Activated naive CD4-positive, alpha-beta T cell treated with Interleukin-2 at 50 U/mL for 16 hours (primary cell): ENCODE data around the gene ANKRD42.
A peak's percentile ranks its signal among the peaks of the same experiment; 100 is the strongest.

Experiments
- DNase-seq: peaks from one replicate; pipeline ENCODE4 v3.0.0-alpha.2; 2020

Gene ANKRD42

DNA sequence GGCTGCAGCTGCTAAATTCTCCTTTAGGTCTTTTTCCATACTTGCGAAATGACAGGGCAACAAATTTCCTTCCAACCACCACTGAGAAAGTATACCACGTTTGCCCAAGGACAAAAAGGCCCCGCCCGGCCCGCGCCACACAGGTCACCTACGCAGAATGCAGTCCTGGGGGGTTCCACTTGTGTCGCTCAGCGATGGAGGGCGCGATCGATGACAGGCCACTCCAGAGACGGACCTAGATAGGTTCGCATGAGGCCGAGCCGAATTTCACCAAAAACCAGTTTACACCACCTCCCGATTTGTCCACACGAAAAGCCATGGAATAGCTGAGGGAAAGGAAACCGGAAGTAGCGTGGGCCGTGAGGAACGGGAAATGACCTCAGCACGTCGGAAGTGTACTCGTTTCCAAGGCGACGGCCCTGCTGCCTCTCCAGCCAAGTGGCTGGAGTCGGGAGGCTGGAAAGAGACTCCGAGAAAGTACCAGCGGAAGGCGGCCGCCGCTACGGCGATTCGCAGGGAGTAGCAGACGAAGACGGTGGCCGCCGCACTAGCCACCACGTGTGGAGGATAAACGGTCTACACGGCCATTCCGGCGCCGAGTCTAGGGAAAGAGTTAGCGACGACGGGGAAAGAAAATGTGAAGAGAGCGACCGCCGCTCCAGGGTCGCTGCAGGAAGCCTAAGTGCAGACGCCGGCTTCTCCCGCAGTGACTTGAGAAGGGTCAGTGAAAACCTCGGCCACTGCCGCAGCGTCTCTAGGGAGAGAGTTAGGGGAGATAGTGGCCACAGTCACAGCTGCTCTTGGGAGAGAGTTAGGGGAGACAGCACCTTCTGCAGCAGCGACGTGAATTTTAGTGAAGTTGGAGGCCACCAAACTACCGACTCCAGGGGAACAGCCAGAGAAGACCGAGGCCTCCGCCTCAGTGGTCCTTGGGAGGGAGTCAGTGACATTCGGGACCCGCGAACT lies at the start of gene ANKRD42:
ANKRD42 (plus strand) TSS at position 398 of the 966 bp plus-strand sequence. CDS start 959 bp downstream, outside the sequence.
- DNase-seq, result peak; percentile 87

DNA sequence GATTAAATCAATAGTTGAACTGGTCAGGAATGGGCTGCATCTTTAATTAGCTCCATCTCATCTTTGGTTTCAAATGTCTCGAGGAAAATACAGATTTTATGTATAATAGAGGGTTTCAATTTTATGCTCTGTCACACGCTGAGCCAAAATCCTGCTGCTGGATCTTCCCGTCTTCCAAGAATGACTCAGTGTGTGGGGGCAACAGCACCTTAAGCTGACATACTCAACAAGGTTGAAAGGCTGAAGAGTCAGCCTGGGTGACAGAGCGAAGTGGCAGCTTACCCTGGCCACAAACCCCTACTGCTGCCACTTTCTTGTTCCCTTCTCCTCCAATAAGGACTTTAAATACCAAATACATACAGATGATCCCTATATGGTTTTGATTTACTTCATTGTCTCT lies 45.6 kb upstream of the ANKRD42 start:
- no peak for DNase-seq

DNA sequence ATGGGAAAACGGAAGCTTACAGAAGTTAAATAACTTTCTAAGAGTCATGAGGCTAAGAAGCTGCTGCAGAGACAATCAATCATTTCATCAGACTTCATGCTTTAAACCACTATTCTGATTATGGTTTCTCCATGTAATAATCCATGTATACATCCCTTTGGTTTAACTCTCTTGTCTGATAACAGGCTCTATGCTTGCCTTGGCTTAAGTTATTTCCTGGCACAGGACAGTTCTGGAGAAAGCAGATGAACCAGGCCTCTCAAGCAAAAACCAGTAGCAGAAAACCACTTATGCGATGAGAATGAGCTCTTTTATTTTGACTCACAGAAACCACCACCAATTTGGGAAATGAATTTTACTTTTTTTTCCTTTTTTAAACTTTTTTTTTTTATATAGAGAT lies 43.1 kb upstream of the ANKRD42 start:
- DNase-seq, result no peak

DNA sequence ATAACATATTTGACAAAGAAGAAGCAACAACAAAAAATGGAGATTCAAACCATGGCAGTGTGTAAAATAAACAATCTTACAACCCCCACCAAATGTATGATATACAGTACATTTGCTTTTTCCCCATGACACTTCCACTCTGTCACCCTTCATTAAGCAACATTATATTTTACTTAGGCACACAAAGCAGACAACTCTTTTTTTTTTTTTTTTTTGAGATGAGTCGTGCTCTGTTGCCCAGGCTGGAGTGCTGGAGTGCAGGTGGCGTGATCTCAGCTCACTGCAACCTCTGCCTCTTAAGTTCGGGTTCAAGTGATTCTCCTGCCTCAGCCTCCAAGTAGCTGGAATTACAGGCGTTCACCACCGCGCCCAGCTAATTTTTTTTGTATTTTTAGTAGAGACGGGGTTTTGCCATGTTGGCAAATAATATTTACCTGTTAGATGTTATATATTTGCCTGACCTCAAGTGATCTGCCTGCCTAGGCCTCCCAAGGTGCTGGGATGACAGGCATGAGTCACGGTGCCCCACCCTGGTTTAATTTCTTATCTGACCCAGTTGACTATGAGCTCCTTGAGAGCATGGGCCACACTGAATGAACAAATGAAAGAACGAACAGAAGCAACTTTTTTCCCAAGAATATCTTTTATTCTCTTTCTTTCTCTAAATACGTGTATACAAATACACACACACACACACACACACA lies 42.1 kb upstream of the ANKRD42 start:
- DNase-seq, result no peak

DNA sequence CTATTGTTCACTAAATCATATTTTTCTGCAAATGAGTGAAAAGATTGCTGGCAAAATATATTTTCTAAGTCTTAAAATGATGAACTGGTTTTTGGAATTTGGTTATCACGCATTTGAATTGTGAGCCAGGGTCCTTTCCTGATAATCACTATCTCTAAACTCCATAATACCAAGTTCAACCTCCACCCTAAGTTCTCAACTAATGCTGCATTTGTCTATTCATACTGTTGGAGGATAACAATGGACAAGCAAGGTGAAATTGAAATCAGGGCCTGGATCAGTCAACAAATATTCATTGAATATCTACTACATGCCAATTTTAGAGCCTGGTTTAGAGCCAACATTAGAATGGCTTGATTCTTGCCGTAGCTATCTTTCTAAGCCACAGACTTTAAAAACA lies 41.2 kb upstream of the ANKRD42 start:
- DNase-seq, result no peak

DNA sequence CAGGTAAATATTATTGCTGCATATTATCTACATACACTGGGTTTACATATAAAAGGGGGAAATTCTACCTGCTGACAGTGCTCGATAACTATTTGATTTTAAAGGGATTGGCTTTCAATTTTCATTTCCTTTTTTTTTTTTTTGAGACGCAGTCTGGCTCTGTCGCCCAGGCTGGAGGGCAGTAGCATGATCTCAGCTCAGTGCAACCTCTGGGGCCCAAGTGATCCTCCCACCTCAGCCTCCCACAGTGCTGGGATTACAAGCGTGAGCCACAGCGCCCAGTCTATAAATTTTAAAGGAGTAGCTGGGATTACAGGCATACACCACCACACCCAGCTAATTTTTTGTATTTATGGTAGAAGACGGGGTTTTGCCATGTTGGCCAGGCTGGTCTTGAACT lies 39.7 kb upstream of the ANKRD42 start:
- DNase-seq, result no peak

DNA sequence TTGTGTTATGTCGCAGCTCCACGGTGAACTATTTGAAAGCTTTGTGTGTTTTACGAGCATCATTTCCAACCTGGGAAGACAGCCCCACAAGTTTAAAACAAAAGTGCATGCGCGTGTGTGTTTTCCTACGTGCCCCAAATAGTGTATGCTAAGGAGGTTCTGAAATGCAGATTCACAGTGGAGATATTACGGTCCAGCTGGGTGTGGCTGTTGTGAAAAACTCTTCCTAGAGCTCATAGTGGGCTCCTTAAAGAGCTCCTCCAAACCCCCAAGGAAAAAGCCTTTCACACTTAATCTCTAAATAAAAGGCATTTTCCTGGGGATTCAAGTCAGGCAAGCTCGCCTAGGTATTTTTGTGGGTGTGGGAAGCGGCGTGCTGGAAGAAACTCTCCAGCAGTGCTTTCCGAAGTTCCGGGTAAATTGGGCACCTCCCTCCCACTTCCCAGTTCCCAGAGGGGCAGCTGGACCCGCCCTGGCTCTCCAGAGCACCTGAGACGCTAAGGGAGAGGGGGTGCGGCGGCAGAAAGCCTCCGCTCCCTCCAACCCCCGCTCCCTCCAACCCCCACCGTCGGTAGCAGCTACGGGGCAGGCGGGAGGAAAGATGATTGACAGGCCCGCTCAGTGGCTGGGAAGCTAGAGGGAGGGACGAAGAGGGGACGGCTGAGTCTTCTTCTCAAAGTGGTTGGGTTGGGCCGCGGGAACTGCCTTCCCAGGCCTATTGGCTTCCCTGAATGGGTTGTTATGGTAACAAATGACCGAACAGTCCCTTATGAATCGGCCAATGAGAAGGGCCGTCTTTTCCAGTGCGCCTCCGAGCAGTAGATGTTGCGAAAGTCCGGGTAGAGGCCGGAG lies 37.1 kb upstream of the ANKRD42 start:
- DNase-seq, result peak; percentile 97

DNA sequence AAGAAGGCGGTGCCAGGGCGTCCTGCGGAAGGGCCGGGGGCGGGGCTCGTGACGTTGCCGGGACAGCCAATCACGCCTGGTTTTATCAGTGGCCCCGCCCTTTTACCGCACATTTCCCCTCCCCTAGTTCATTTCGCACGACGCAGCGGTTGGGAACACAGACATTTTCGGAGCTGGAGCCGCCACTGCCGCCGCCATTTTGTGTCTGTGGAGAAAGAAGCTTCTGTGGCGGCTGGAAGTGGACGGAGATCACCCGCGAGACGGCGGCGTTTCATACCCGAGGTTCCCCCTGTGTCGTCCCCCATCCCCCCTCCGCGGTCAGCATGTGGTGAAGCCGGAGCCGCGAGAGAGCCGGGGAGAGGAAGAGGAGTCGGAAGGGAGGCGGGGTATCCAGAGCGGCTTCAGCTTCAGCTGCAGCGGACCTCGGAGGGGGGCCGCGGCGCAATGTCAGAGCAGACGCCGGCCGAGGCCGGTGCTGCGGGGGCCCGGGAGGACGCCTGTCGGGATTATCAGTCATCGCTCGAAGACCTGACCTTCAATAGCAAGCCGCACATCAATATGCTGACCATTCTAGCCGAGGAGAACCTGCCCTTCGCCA lies 36.4 kb upstream of the ANKRD42 start, which contains the start of gene PCF11:
PCF11 (plus strand) TSS at position 136 of the 598 bp plus-strand sequence; CDS start at position 445, 309 bp downstream.
- no peak for DNase-seq

DNA sequence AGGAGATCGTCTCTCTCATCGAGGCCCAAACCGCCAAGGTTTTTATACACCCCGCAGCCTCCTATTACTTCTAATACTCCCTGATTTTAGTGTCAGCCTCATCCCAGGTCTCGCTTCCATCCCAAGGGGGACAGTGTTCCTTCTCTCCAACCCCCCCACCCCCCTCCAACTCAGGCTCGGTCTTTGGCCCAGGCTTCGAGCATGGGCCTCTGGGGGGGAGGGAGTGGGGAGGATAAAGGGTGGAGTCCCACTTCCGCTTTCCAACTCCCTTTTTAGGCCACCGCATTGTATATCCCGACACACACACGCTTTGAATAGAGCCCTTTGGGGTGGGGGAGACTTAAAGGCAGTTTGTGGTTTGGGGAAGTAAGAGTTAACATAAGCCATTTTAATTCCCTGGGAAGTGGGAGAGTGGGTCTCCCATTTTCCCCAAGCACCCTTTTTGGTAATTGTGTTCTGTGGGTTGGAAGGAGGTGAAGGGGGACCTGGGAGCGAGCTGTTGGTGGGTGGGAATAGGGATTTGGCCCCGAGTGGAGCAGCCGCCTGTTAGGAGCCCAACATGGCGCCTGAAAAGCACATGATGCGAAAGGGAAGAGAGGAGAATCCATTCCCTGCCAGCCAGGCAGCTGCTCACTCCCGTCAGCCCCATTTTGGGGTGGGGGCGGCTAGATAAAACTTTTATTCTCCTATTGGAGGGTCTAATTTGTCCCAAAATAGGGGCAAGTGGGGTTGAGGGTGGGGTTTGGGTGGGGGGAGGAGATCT lies 35.7 kb upstream of the ANKRD42 start:
- DNase-seq, result peak; percentile 59

DNA sequence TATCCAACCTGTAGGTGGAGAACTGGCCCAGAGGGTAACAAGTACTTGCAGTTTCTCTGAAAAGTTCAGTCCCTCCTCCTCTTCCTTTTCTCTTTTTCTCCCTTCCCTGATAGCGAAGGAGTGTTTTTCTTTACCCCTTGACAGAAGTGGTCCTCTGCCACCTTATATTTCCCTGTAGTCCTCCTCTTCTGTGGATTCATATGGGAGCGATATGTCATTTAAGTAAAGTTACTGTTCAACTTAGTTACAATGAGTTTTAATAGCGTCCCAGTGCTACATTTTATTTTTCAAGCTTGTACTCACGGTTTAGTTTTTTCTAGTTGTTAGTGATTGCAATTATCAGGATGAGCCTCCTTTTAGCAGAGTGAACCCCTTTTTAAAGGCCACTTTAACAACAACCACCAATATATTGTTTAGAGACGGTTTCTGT lies 35.1 kb upstream of the ANKRD42 start:
- DNase-seq, result no peak

DNA sequence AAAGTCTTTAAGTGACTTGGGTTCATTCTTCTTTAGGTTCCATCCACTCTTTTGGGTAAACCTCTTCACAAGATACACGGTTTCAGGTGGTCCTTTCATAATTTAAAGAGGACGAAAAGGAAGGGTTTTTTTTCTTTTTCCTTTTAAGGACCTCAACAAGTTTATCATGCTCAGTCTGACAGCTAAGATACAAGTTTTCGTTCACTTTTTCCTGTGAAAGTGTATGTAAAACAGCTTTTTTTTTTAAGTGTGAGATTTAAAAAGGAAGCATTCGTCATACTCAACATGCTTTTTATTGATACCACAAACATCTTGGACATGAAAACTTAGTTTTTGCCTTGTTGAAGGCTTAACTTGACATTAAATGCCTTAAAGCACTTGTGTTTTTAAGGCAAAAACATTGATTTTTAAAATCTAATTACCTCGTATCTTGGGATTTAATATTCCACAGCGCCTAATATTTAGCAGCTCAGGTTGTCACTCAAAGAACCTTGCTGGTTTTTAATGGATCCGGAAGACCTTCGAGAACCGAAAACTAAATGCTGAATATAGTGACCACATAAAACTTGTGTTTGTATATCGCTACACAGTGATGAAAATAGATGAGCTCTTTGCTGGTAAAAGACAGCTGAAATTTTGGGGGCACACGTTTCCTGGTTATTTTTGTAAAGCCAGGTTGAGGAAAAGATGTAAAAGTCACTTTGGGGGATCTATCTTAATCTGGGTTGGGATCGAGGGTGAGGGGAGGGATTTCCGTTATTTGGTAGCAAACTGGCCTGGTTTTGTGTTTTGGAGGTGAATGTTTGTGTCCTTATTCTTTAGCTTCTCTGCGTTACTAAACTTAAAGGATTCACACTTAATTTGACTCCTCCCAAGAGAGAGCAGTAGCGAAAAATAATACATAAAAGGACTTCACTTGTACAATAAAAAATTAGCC lies 34.3 kb upstream of the ANKRD42 start:
- DNase-seq, result no peak

DNA sequence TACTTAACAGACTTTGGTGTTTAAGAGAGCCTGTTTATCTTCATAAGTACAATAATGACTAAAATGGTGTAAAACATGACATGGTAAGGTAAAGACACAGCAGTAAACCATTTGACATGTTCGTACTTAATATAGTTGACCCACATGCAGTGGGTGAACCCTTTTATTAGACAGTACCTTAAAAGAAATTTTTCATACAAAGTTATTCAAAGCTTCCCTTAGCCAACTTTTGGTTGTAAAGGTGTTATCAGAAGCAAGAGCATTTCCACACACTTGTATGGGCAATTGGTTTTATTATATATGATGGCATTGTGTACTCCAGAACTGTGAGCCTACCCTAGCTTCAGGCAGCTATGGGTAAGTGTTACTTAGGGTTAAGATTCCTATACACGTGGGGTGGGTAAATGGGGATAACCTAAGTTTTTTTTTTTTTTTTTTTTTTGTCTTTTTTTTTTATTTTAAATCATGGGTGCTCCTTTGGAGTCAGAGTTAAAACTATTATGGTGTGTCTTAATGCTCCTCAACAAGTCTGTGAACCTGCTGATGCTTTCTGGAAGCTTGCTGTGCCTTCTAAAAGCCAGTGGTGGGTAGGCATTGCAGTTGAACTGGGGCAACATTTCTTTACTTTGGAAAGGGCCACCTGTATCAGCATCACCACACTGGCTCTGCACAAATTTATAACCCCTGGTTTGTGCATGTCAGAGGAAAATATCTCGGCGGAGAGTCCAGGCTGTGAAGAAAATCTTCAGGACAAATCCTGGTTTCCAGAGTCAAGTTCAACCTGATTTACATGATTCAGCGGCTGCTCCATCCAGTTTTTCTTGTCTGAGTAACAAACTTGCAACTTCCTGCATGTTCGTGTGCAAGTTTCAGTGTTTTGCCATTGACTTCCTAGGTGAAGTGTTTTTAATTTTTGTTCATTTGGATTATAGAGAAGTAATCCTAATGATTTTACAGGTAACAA lies 33.3 kb upstream of the ANKRD42 start:
- no peak for DNase-seq

DNA sequence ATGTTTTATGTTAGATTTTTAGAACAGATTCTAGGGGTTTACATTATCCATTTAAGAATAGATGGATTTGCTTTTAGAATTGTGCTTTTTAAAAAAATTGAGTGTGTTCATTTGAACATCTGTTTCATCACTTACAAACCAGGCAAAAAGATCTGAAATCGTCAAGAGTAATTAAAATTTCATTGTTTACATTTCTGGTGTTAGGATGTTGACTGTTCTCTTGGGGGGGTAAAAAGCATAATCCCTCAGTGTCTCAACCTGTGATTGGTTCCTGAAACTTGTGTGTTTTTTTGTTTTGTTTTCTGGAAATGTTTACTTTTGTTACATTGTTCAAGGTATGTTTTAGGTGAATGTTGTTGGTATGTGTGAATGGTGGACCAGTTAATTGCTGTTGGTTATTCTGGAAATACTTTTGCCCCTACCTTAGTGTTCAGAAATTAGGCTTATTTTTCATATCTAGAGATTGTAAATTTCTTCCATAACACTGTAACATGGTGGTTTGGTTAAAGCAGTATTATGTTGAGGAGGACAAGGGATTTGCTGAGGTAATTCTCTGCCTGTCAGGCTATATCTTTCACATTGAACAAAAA lies 31.8 kb upstream of the ANKRD42 start:
- DNase-seq, result no peak

DNA sequence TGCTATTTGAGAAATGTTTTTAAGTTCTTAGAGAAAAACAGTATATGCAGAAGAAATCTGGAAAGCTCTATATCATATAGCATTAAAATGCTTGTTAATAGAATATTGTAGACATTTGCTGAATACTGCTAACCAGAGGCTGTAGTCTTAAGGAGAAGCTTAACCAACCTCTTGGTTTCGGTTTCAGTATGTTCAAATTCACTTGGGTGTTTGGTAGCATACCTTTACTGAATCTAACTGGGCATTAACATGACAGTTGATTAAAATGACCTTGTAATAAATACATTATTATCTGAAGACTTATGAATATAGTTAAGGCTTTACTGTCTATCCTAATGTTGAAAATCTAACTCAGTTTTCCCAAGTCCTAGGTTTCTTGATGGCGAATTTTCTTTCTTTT lies 31.1 kb upstream of the ANKRD42 start:
- DNase-seq, result no peak

DNA sequence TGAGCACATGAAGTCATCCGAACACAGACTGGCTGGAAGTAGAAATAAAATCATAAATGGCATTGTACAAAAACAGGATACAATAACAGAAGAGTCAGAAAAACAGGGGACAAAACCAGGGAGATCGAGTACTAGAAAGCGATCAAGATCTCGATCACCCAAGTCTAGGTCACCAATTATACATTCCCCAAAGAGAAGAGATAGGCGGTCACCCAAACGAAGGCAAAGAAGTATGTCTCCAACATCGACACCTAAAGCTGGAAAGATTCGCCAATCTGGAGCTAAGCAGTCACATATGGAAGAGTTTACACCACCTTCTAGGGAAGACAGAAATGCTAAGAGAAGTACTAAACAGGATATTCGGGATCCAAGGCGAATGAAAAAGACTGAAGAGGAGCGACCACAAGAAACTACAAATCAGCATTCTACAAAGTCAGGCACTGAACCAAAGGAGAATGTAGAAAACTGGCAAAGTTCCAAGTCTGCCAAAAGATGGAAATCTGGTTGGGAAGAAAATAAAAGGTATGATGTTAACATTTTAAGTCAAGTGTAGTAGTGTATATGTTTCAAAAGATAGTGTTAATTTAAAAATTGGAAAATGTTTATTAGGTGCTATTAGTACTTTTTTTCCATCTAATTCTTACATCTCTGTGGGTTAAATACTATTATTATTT lies 27.2 kb upstream of the ANKRD42 start:
- no peak for DNase-seq

DNA sequence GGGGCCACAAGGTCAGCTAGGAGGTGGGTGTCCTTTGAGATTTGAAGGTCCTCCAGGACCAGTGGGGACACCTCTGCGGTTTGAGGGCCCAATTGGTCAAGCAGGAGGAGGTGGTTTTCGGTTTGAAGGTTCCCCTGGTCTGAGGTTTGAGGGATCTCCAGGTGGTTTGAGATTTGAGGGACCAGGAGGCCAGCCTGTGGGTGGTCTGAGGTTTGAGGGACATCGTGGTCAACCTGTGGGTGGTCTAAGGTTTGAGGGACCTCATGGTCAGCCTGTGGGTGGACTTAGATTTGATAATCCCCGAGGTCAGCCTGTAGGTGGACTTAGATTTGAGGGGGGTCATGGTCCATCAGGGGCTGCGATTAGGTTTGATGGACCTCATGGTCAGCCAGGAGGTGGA lies 24.8 kb upstream of the ANKRD42 start:
- no peak for DNase-seq

DNA sequence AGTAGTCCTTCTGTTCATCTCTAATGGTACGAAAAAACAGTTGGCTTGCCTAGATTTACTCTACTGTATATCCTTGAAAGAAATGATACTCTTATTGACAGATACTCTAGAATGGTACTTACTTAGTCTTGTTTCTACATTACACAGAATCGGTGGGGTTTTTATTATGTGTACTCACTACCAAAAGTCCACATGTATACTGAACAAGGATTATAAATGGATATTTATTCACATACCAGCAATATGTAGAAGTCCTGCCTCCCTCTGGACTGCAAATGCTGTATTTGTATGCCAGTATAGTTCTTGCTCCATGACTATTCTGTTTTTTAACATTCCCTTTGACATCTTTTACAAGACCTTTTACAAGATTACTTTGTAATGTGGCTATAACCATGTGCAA lies 22.6 kb upstream of the ANKRD42 start:
- no peak for DNase-seq

DNA sequence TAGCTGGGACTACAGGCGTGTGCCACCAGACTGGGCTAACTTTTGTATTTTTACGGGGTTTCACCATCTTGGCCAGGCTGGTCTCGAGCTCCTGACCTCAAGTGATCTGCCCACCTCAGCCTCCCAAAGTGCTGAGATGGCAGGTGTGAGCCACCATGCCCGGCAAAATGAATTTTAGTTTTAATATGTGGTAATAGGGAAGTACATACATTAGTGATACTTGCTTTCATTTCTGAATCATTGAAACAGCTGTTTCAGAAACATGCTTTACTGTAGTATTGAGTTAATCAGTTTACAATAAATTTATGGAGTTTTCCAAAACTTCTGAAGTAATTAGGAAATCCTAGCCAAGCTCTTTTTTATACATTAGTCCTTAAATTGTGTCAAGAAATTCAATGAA lies 21.0 kb upstream of the ANKRD42 start:
- no peak for DNase-seq
